HG02798 (cell line): Measurements from ENCODE around the gene TSC22D1.

ENCODE experiments used
- ATAC-seq: cut with Tn5 transposase; IDR thresholded peaks from one replicate; pipeline ENCODE4 v1.9.1; 2021; ENCODE audit warnings: mild to moderate bottlenecking; ENCODE audit not compliant: unreplicated experiment, poor library complexity

The TSC22D1 gene

DNA sequence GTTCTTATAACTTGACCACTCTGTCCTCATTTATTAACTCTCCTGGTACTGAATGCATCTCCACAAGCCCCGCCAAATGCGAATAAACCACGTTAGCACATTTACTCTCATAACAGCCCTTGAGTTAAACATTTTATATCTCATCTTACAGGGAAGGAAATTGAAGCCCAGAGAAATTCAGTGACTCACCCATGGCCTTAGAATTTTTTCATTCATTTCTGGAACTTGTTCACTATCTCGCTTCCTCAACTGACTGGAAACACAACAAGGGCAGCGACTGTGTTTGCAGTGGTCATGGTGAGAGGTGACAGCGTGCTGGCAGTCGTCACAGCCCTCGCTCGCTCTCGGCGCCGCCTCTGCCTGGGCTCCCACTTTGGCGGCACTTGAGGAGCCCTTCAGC is 163.0 kb downstream of the TSC22D1 start:
- no peak for ATAC-seq

- no peak for ATAC-seq
Observed at GRCh38 chr13:44412346-44412935, 163.7 kb downstream of the TSC22D1 start.

DNA sequence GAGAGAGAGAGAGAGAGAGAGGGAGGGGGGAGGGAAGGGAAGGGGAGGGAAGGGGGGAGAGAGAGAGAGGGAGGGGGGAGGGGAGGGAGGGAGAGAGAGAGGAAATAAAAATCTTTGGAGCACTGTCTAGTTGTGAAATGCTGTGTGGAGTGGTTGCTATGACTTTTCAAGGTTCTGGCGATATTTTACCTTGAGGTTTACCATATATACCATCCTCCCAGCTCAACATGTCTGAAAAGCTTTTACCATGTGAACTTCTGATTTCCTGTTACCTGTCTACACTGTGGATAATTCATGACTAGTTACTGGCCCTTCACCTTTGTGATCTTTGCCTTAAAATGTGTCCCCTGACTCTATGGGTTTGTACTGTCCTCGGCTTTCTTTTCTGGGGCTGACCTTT is 164.3 kb downstream of the TSC22D1 start:
- no peak for ATAC-seq

- ATAC-seq = no peak
Observed at GRCh38 chr13:44410328-44410859, 165.7 kb downstream of the TSC22D1 start.

- no peak for ATAC-seq
Observed at GRCh38 chr13:44409595-44409994, 166.5 kb downstream of the TSC22D1 start.

DNA sequence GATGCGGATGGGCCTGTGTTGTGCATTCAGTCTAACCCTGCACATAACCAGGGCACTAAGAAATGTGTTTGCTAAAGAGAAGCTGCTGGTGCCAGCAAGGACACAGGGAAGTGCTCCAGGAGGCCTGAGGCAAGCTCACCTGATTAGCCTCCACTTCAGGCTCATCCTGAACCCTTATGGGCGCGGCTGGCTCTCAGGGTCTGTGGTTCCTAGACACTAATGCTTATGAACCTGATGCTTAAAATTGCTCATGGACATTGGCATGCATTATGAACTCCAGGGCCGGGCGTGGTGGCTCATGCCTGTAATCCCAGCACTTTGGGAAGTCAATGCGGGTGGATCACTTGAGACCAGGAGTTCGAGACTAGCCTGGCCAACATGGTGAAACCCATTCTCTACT is 168.2 kb downstream of the TSC22D1 start:
- ATAC-seq = no peak

DNA sequence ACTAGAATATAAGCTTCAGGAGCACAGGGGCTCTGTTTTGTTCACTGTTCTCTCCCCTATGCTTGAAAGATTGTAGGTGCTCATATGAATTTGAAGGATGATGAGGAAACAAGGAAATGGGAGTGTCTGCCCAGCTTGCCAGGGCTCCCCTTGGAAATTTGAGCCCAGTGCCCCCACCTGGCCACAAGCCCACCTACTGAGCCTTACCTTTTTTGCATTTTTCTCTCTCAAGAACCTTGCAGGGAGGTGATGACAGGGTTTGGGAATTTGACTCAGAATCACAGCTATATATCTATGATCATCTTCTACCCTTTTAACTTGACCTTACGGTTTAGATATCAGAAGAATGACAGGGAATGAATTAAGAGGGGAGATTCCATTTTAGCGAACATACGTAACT is 168.8 kb downstream of the TSC22D1 start:
- no peak for ATAC-seq

DNA sequence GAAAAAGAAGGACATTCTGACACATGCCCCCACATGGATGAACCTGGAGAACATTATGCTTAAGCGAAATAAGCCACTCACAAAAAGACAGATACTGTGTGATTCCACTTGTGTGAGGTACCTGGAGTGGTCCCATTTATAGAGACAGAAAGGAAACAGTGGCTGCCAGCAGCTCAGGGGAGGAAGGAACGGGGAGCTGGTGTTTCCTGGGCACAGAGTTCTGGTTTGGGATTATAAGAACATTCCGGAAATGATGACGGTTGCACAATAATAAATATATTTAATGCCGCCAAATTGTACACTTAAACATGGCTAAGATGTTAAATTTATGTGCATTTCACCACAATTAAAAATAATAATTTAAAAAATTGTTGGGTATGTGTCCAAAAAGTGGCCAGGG is 169.5 kb downstream of the TSC22D1 start:
- ATAC-seq = no peak

- no peak for ATAC-seq
Observed at GRCh38 chr13:44404261-44405132, 171.6 kb downstream of the TSC22D1 start.

DNA sequence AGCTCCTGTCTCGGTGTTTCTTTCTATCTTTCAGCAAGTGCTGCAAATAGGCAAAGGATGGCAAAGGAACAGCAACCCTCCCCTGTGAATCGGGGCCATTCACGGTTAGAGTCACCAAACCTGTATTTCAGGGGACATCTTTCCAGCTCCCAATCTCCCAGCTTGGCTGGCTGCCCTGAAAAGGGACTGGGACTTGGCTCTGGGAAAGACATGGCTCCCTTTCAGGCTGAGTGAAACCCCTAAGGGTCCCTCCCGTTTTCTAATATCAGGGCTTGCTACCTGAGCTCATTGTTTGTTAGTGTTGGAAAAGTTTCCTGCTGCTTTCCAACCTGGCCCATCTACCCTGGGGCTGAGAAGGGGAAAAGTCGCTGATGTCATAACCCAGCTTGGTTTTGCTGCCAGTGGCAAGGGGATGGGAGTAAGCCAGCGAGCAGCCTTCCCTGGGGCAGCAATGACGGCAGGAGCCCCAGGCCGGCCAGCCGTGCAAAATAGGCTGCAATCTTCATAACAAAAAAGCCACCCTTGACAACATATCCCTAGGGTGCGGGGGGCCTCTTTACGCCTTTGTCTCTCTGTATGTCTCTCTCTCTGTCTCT is 172.6 kb downstream of the TSC22D1 start:
- no peak for ATAC-seq

- ATAC-seq = no peak
Observed at GRCh38 chr13:44402899-44403445, 173.2 kb downstream of the TSC22D1 start.

DNA sequence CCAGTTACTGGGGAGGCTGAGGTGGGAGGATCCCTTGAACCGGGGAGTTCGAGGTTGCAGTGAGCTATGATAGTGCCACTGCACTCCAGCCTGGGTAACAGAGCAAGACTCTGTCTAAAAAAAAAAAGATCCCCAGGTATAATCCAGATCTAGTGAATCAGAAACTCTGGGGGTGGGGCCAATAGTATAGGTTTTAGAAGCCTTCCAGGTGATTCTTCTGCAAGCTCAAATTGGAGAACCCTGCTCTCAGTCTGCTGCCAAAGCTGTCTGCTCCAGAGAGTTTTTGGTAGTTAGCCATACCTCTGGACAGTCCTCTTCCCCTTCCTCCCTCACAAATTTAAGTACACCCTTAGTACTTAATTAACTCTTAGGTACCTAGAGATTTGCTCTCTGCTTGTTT is 174.6 kb downstream of the TSC22D1 start:
- ATAC-seq = no peak

GRCh38 chr13:44400736-44401135 is 175.4 kb downstream of the TSC22D1 start:
- no peak for ATAC-seq

- no peak for ATAC-seq
Observed at GRCh38 chr13:44399074-44399473, 177.1 kb downstream of the TSC22D1 start.

- ATAC-seq = no peak
Observed at GRCh38 chr13:44398606-44399005, 177.5 kb downstream of the TSC22D1 start.

DNA sequence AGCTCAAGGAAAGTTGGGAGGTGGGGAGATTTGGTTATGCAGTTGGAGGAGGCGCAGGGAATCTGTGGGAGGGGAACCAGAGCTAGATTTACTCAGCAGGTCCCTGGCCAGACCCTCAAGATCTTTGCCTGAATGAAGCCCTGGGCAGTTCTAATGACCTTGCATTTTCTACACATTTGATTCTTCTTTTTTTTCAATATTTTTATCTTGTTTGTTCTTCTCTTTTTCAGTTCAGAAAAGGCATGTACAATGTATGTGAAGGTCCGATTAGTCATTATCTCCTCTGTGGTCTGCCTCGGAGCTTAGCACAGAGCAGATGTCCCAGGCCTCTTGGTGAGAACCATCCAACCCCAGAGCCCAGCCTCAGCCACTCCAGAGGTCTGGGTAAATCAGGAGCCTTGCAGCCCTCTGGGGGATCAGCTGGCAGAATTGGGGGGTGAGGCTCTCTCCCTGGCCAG is 178.3 kb downstream of the TSC22D1 start:
- ATAC-seq = no peak

GRCh38 chr13:44396701-44397580 is 179.2 kb downstream of the TSC22D1 start:
- no peak for ATAC-seq

DNA sequence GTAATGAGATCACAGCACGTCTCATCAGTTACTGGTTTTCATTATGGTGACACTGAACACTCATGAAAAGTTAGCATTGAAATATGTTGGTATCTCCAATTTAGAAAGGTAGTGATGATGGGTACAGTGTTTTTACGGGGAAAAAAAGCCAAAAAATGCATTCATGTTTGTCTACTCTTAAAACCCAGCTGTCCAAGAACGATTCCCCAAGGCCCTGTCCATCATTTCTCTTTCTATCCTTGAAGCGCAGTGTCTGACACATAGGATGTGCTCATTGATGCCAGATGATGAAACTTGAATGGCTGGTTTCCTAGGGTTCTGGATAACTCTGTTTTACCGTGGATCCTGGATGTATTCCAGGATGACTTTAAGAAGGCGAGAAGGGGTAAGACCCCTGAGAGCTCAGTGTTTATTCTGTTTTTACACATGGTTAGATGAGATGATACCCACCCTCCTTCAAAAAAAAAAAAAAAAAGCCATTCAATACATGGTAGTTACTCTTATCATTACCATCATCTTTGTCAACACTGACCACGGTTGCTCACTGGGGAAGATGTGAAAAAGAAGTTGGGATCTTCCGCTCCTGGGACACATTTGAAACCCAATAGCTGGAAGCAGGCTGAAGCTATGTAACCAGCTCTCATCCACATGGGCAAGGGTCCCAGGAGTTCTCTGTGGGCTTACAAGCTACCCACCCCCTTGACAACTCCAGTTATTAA is 180.0 kb downstream of the TSC22D1 start:
- ATAC-seq = no peak

GRCh38 chr13:44394658-44395057 is 181.5 kb downstream of the TSC22D1 start:
- ATAC-seq = no peak
